Hair follicular keratinocyte (primary cell): Measurements from ENCODE around the gene PCNX2. TPM values are rescaled to one million over a fixed set of nuclear protein-coding genes. Genes with fewer than 3 reads are reported as not detected.

Experiments used
- total RNA-seq: library from RNA; depleted of rRNA; stranded (reverse); fragments of >200 nt; gene quantifications from 2 replicates; pipeline ENCODE4 v1.2.3, GENCODE V29; 2015

The PCNX2 gene
- total RNA-seq = 11.2 and 26.1 TPM in 2 replicates

GRCh38 chr1:233295237-233295974 is at the start of gene PCNX2:
Gene PCNX2 (minus strand): TSS chr1:233295725. CDS start chr1:233295478, 247 bp downstream.

GRCh38 chr1:233327651-233328141 is 32.2 kb upstream of the PCNX2 start, which contains the start of gene MAP3K21:
Gene MAP3K21 (plus strand): TSS chr1:233327724. CDS start chr1:233328029, 305 bp downstream.

GRCh38 chr1:232950197-232951176 is 345.0 kb downstream of the PCNX2 start, which contains the start of gene NTPCR:
Gene NTPCR (plus strand): TSS chr1:232950611. CDS start chr1:232950711, 100 bp downstream.

Other genes starting within 250 kb of the PCNX2 start
- gene MAP3K21, start 32.0 kb upstream of the PCNX2 start, total RNA-seq = 7.3 and 11.2 TPM in 2 replicates